GM12874 (cell line): ENCODE data around the gene MAP7D2.
A peak's percentile ranks its signal among the peaks of the same experiment; 100 is the strongest.

Source experiments
- TF ChIP-seq, protein P1 (sequence below): IDR thresholded peaks from 2 replicates; pipeline ENCODE4 v1.5.1; 2011; ENCODE audit warnings: low read depth, mild to moderate bottlenecking, control low read depth, low read length, moderate library complexity; ENCODE audit not compliant: insufficient read depth

MAP7D2 gene

DNA sequence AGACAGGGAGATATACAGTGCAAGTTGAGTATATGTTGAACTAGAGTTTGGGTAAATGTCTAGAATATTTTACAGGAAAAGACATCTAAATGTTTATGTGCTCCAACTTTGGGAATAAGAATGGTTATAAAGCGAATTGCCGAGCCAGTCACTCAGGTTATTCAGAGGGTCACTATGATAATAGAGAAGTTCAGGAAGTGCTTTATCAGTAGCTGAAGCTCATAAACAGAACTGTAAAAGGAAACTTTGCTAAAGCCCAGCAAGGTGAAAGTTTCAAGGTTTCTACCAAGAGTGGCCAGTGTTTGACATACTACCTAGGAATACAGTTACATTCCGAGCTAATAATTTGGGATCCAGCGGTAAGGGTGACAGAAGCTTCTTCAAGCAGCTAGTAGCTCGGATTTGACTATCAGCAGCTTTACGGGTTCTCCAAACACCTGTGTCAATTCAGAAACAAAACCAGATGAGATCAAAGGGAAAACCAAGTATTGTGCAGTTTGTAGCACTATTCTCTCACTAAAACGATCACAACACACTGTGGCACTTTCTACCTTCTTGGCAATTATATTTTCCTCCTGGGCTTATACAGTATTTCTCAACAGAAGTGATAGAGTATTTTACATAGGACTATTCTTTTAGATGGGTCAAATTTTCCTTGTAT is 108.6 kb downstream of the MAP7D2 start:
- TF ChIP-seq, protein P1, sequence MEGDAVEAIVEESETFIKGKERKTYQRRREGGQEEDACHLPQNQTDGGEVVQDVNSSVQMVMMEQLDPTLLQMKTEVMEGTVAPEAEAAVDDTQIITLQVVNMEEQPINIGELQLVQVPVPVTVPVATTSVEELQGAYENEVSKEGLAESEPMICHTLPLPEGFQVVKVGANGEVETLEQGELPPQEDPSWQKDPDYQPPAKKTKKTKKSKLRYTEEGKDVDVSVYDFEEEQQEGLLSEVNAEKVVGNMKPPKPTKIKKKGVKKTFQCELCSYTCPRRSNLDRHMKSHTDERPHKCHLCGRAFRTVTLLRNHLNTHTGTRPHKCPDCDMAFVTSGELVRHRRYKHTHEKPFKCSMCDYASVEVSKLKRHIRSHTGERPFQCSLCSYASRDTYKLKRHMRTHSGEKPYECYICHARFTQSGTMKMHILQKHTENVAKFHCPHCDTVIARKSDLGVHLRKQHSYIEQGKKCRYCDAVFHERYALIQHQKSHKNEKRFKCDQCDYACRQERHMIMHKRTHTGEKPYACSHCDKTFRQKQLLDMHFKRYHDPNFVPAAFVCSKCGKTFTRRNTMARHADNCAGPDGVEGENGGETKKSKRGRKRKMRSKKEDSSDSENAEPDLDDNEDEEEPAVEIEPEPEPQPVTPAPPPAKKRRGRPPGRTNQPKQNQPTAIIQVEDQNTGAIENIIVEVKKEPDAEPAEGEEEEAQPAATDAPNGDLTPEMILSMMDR, result no peak

DNA sequence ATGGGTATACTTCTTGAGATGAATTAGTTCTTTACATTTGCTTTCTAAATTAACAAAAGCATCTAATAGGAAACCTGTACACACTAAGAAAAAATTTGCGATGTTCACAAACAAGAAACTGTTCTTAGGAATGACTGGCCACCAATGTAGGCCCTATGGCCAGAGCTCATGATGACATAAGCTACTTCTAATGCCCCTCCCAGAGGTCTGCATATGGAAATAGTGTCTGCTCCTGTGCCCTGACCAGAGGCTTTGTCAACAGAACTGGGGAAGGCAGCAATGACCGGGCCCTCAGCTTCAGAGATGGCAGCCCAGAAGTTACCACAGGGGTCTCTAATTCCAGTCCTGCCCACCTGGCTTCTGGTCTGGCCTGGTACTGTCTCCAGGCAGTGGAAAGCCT is 110.8 kb downstream of the MAP7D2 start:
- TF ChIP-seq, protein P1, result no peak

DNA sequence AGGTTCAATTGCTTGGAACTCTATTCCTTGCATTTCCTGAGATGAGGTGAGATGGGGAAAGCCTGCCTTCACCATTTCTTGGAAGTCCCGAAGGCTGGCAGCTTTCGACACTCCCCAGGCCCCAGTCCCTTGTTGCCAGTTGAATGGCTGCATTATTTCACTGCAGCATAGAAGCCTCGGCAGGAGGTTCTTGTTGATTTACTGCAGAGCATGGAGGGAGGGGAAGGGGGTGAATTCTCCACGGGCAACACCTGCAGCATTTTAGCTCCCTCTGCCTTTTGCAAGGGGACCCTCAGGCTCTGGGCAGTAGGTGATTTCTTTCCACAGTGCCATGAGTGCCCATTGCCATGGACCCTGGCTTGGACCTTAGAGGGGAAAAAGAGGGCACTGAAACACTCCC is 115.1 kb downstream of the MAP7D2 start:
- TF ChIP-seq, protein P1, result no peak

DNA sequence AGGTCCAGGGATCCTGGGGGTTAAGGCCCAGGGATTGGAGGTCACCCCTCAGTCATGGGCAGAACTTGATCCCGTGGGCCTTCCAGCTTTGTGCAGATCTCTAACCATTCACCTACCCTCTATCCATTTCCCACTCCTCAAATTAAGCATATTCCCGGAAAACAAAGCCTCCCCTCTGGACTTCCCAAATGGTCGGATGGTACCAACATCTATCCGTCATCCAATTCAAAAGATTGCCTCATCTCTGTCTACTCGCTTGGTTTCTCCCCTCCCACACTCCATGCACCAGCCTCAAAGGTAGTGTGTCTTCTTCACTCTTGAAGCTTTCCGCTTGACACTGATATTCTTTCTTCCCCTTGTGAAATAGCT is 125.4 kb downstream of the MAP7D2 start:
- TF ChIP-seq, protein P1, result no peak

GRCh38 chrX:19990556-19991349 is 126.0 kb downstream of the MAP7D2 start, which contains the start of gene BCLAF3:
TSS of gene BCLAF3 (minus strand) at chrX:19991061. CDS start at chrX:19970264, 20,797 bp downstream.
- TF ChIP-seq, protein P1, result peak; percentile 80

GRCh38 chrX:19990151-19990555 is 126.6 kb downstream of the MAP7D2 start:
- TF ChIP-seq, protein P1, result no peak

DNA sequence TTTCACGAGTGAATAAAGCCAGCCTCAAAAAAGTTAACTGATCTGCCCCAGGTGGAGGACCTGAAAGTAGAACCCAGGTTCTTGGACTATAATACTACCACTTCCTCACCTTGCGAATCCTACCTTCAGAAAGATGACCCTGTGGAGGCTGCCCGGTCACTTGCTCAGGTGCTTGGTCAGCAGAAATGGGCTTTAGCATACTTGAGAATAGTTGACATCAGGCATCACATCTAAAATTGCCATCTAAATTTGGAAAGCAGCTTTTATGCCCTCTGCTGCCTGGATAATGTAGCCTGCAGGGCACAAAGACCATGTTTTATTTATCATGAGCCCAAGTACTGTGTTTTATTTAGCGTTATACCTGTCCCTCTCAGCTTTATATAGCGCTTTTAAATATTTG is 128.9 kb downstream of the MAP7D2 start:
- TF ChIP-seq, protein P1, result no peak
